ENCODE results near the gene POR.

Gene POR

GRCh38 chr7:75966190-75966961, 51.4 kb downstream of the POR start:
- H3K4me2 ChIP-seq (ENCODE audit: low read length): no peak overlapping the region
- H4K20me1 ChIP-seq (ENCODE audit: insufficient read depth, low read length): no peaks in the 10 kb centered on the region
- H3K27me3 ChIP-seq (ENCODE audit: insufficient read depth, low read length): no peaks in the 10 kb centered on the region
- no peaks in the 10 kb centered on the region for H3K79me2 ChIP-seq (ENCODE audit: insufficient read depth, low read length)
- H3K9ac ChIP-seq (ENCODE audit: low read length): no peak overlapping the region
- H3K9me2 ChIP-seq (ENCODE audit: low read depth, low read length): no peaks in the 10 kb centered on the region
- H3K9me3 ChIP-seq (ENCODE audit: low read length): no peaks in the 10 kb centered on the region
- TF ChIP-seq EZH2 (IDR thresholded peaks at IDR 0.05; ENCODE audit: borderline replicate concordance, low read length) (no peak), CTCF (IDR thresholded peaks at IDR 0.05; ENCODE audit: low read length) (no peak)
- no peak overlapping the region for H3K27ac ChIP-seq (ENCODE audit: low read depth, low read length, poor library complexity, severe bottlenecking)
- no peak overlapping the region for H3K4me3 ChIP-seq (ENCODE audit: low read depth, low read length, poor library complexity, severe bottlenecking)
- H2AFZ ChIP-seq (ENCODE audit: low read length): no peak overlapping the region
- H3K4me1 ChIP-seq (ENCODE audit: insufficient read depth, low read length, severe bottlenecking): no peaks in the 10 kb centered on the region
- H3F3A ChIP-seq (ENCODE audit: insufficient read depth, low read length): no peaks in the 10 kb centered on the region
- H3K36me3 ChIP-seq (ENCODE audit: insufficient read depth, low read length): no peaks in the 10 kb centered on the region; the same call in 1 of the 2 replicates

DNA sequence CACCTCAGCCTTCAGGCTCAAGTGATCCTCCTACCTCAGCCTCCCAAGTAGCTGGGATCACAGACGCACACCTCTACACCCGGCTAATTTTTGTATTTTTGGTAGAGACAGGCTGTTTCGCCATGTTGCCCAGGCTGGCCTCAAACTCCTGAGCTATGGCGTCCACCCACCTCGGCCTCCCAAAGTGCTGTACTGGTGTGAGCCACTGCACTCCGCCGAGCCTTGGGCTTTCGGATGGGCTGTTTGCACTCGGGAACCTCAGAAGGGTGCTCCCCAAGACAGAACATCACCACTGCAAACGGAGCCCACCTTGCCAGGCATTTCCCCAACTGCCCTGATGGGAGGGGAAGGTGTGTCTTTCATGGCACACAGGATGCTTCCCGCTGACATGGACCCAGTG, 52.1 kb downstream of the POR start:
- H3K9me3 ChIP-seq (ENCODE audit: low read length): no peaks in the 10 kb centered on the region
- H3K9me2 ChIP-seq (ENCODE audit: low read depth, low read length): no peaks in the 10 kb centered on the region
- TF ChIP-seq EZH2 (IDR thresholded peaks at IDR 0.05; ENCODE audit: borderline replicate concordance, low read length): no peak
- TF ChIP-seq CTCF (IDR thresholded peaks at IDR 0.05; ENCODE audit: low read length): no peak
- no peak overlapping the region for H2AFZ ChIP-seq (ENCODE audit: low read length)
- no peaks in the 10 kb centered on the region; the same call in 1 of the 2 replicates for H3K36me3 ChIP-seq (ENCODE audit: insufficient read depth, low read length)
- H3F3A ChIP-seq (ENCODE audit: insufficient read depth, low read length): no peaks in the 10 kb centered on the region
- H3K27me3 ChIP-seq (ENCODE audit: insufficient read depth, low read length): no peaks in the 10 kb centered on the region
- H4K20me1 ChIP-seq (ENCODE audit: insufficient read depth, low read length): no peaks in the 10 kb centered on the region
- no peak overlapping the region for H3K4me2 ChIP-seq (ENCODE audit: low read length)
- no peak overlapping the region for H3K9ac ChIP-seq (ENCODE audit: low read length)
- no peaks in the 10 kb centered on the region for H3K4me1 ChIP-seq (ENCODE audit: insufficient read depth, low read length, severe bottlenecking)
- H3K4me3 ChIP-seq (ENCODE audit: low read depth, low read length, poor library complexity, severe bottlenecking): no peak overlapping the region
- no peak overlapping the region for H3K27ac ChIP-seq (ENCODE audit: low read depth, low read length, poor library complexity, severe bottlenecking)
- no peaks in the 10 kb centered on the region for H3K79me2 ChIP-seq (ENCODE audit: insufficient read depth, low read length)

DNA sequence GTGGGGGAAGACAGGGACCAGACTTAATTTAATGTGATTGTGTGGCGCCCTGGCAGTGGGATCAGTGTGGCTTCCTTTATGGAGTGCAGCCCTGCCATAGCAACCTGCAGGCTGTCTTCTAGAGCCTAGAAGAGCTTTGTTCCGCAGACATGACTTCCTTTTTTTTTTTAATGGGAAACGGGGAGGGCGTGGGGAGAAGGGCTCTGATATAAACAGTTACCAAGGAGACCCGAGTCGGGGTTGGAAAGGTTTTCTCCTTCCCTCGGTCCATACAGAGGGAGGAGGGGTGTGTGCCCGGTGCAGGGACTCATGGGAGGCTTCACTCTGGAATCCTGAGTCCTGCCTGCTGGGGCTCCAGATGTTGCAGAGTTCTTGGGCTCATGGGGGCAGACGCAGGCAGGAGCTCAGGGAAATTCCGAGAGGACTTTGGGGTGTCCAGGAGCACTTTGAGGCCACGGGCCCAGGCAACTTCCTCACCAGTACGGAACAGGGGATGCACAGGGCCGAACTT, 52.6 kb downstream of the POR start:
- H4K20me1 ChIP-seq (ENCODE audit: insufficient read depth, low read length): no peaks in the 10 kb centered on the region
- H3K27me3 ChIP-seq (ENCODE audit: insufficient read depth, low read length): no peaks in the 10 kb centered on the region
- no peaks in the 10 kb centered on the region for H3F3A ChIP-seq (ENCODE audit: insufficient read depth, low read length)
- no peak overlapping the region for H3K9ac ChIP-seq (ENCODE audit: low read length)
- no peaks in the 10 kb centered on the region for H3K9me2 ChIP-seq (ENCODE audit: low read depth, low read length)
- no peak overlapping the region for H2AFZ ChIP-seq (ENCODE audit: low read length)
- H3K4me2 ChIP-seq (ENCODE audit: low read length): no peak overlapping the region
- TF ChIP-seq CTCF (IDR thresholded peaks at IDR 0.05; ENCODE audit: low read length): no peak
- TF ChIP-seq EZH2 (IDR thresholded peaks at IDR 0.05; ENCODE audit: borderline replicate concordance, low read length): no peak
- no peaks in the 10 kb centered on the region for H3K9me3 ChIP-seq (ENCODE audit: low read length)
- no peak overlapping the region for H3K4me3 ChIP-seq (ENCODE audit: low read depth, low read length, poor library complexity, severe bottlenecking)
- H3K27ac ChIP-seq (ENCODE audit: low read depth, low read length, poor library complexity, severe bottlenecking): no peak overlapping the region
- H3K79me2 ChIP-seq (ENCODE audit: insufficient read depth, low read length): no peaks in the 10 kb centered on the region
- H3K36me3 ChIP-seq (ENCODE audit: insufficient read depth, low read length): peaks cover 2% of the 10 kb centered on the region; the same call in 1 of the 2 replicates
- H3K4me1 ChIP-seq (ENCODE audit: insufficient read depth, low read length, severe bottlenecking): no peaks in the 10 kb centered on the region

Data from OCI-LY1 (cell line).